HepG2 (cell line): ENCODE measurements around the gene CDK6. TPM values are rescaled to one million over a fixed set of nuclear protein-coding genes. Genes with fewer than 3 reads are reported as not detected.

ENCODE experiments used
- ATAC-seq: fragments of 200-7000 bp; cut with Tn5 transposase; 3 replicates; pipeline ENCODE4 v1.9.1; 2020; ENCODE audit warnings: mild to moderate bottlenecking, moderate library complexity
- BruUV-seq: library from RNA; stranded (reverse); fragments of 400-500 nt; replicated peaks from 2 replicates; lab custom pipeline; 2021; lab: Mats Ljungman, UMichigan
- CTCF ChIA-PET: fragments of 300-600 bp; formaldehyde crosslinking; extraction: SDS; loops from one replicate; lab custom pipeline; 2021; ENCODE audit warnings: low total read pairs, inconsistent platforms, low intra/inter-chr PET ratio; lab: Yijun Ruan, JAX
- POLR2A ChIA-PET: fragments of 350-600 bp; sonication (Branson Sonifier 250); formaldehyde crosslinking; loops from one replicate; lab custom pipeline; 2020; ENCODE audit warnings: antibody characterized with exemption, inconsistent platforms; lab: Yijun Ruan, JAX
- DNase-seq: peaks from one replicate; pipeline ENCODE4 v3.0.0-alpha.2; 2015; ENCODE audit warnings: low spot score
- FAIRE-seq: peaks from 3 replicates; lab custom pipeline; 2011; peaks lifted over from hg19 to GRCh38; lab: Jason Lieb, UNC
- H2AFZ ChIP-seq: one replicate; pipeline ENCODE4 v1.6.1; 2011; ENCODE audit warnings: low read length, inconsistent platforms
- H3K27ac ChIP-seq: fragments of 300-600 bp; 3 replicates; pipeline ENCODE4 v1.8.0; 2011; ENCODE audit warnings: mixed run types, mild to moderate bottlenecking, mixed read lengths, low read length, inconsistent platforms; ENCODE audit not compliant: insufficient read depth; ENCODE audit errors: extremely low read length
- H3K27me3 ChIP-seq, 2 experiments: fragments of 200-600 bp in 1 of 2; 2 replicates in 1 of 2; 3 replicates in 1 of 2; pipeline versions ENCODE4 v1.6.0 to v1.8.0; 2011; ENCODE audit warnings: low read length in 2 of 2, mild to moderate bottlenecking in 2 of 2, moderate library complexity in 2 of 2, inconsistent platforms in 1 of 2; ENCODE audit not compliant: insufficient read depth in 2 of 2, control insufficient read depth in 1 of 2
- H3K36me3 ChIP-seq, 2 experiments: fragments of 200-600 bp in 1 of 2; replicated peaks in 1 of 2; 2 replicates in 1 of 2; 3 replicates in 1 of 2; pipeline versions ENCODE4 v1.5.1 to v1.8.0; 2011; ENCODE audit warnings: low read length in 2 of 2, inconsistent platforms in 1 of 2; ENCODE audit not compliant: insufficient read depth in 2 of 2, control insufficient read depth in 1 of 2
- H3K4me1 ChIP-seq: 2 replicates; pipeline ENCODE4 v1.5.1; 2012; ENCODE audit warnings: low read length, inconsistent platforms; ENCODE audit not compliant: insufficient read depth
- H3K4me2 ChIP-seq: 2 replicates; pipeline ENCODE4 v1.6.0; 2011; ENCODE audit warnings: low read depth, low read length, inconsistent platforms
- H3K4me3 ChIP-seq, 3 experiments: fragments of 200-600 bp in 1 of 3; sonication (generic), shearing (Covaris generic) in 1 of 3; replicated peaks in 1 of 3; 2 replicates each; pipeline ENCODE4 v1.5.1; 2011 to 2016; ENCODE audit warnings: low read length in 3 of 3, inconsistent platforms in 2 of 3, low read depth in 2 of 3, mild to moderate bottlenecking in 2 of 3, control low read depth in 1 of 3, mixed read lengths in 1 of 3; ENCODE audit not compliant: insufficient read depth in 1 of 3
- H3K79me2 ChIP-seq: one replicate; pipeline ENCODE4 v1.6.1; 2011; ENCODE audit warnings: low read length, inconsistent platforms; ENCODE audit not compliant: insufficient read depth
- H3K9ac ChIP-seq: 2 replicates; pipeline ENCODE4 v1.6.0; 2011; ENCODE audit warnings: mild to moderate bottlenecking, low read depth, low read length, inconsistent platforms; ENCODE audit not compliant: insufficient read depth
- H3K9me3 ChIP-seq: 2 replicates; pipeline ENCODE4 v1.5.1; 2012; ENCODE audit warnings: mild to moderate bottlenecking, low read length
- H4K20me1 ChIP-seq: 2 replicates; pipeline ENCODE4 v1.6.0; 2011; ENCODE audit warnings: inconsistent platforms, mild to moderate bottlenecking, low read length, moderate library complexity; ENCODE audit not compliant: insufficient read depth
- FOXO1 ChIP-seq: sonication (generic); formaldehyde crosslinking; IDR thresholded peaks from 2 replicates; pipeline ENCODE4 v1.4.0; 2020; ENCODE audit warnings: missing genetic modification reagents
- GMEB2 ChIP-seq: IDR thresholded peaks from 2 replicates; pipeline ENCODE4 v1.6.1; 2016; ENCODE audit warnings: missing biosample characterization, missing genetic modification reagents, low read depth
- IRF1 ChIP-seq: sonication (generic); formaldehyde crosslinking; IDR thresholded peaks from 2 replicates; pipeline ENCODE4 v1.4.0; 2020; ENCODE audit warnings: low read depth, mild to moderate bottlenecking, missing genetic modification reagents
- NFIB ChIP-seq: sonication (generic); formaldehyde crosslinking; IDR thresholded peaks from 2 replicates; pipeline ENCODE4 v1.9.0; 2021; ENCODE audit warnings: missing genetic modification reagents, mild to moderate bottlenecking, borderline replicate concordance
- SAFB2 ChIP-seq: sonication (generic); formaldehyde crosslinking; IDR thresholded peaks from 2 replicates; pipeline ENCODE4 v1.5.1; 2020; ENCODE audit warnings: missing genetic modification reagents, low read depth, mild to moderate bottlenecking, borderline replicate concordance
- ZFP41 ChIP-seq: sonication (generic); formaldehyde crosslinking; IDR thresholded peaks from 2 replicates; pipeline ENCODE4 v1.4.0; 2020; ENCODE audit warnings: mild to moderate bottlenecking, missing genetic modification reagents, borderline replicate concordance
- ZNF350 ChIP-seq: sonication (generic); formaldehyde crosslinking; IDR thresholded peaks from 2 replicates; pipeline ENCODE4 v1.4.0; 2020; ENCODE audit warnings: mild to moderate bottlenecking, low read depth, missing genetic modification reagents, borderline replicate concordance
- ZNF414 ChIP-seq: sonication (generic); formaldehyde crosslinking; IDR thresholded peaks from 2 replicates; pipeline ENCODE4 v1.5.0; 2020; ENCODE audit warnings: missing genetic modification reagents
- ZNF563 ChIP-seq: sonication (generic); formaldehyde crosslinking; IDR thresholded peaks from 2 replicates; pipeline ENCODE4 v1.8.0; 2022; ENCODE audit warnings: mild to moderate bottlenecking, moderate library complexity, missing genetic modification reagents
- ZNF724P ChIP-seq: sonication (generic); formaldehyde crosslinking; IDR thresholded peaks from 2 replicates; pipeline ENCODE4 v1.8.0; 2022; ENCODE audit warnings: missing genetic modification reagents, borderline replicate concordance
- ZNF761 ChIP-seq: sonication (generic); formaldehyde crosslinking; conservative IDR thresholded peaks from 2 replicates; pipeline ENCODE4 v1.4.0; 2020; ENCODE audit warnings: mild to moderate bottlenecking, missing genetic modification reagents
- in situ Hi-C: cut with HindIII; loops from 2 replicates; pipeline ENCODE4 v1.10.0; 2017; ENCODE audit warnings: low pct_unique_long_range_greater_than_20kb; ENCODE audit not compliant: extremely low pct_ligation_motif_present
- intact Hi-C: fragments of 100-400 bp; cut with micrococcal nuclease; formaldehyde crosslinking; loops from one replicate; pipeline ENCODE4 v1.10.0; 2022; ENCODE audit not compliant: unreplicated experiment
- polyA plus RNA-seq, 8 experiments: library from polyadenylated mRNA; depleted of rRNA in 3 of 8; stranded (reverse) in 7 of 8; unstranded in 1 of 8; fragments of >200 nt; fragmentation: Illumina TruSeq in 4 of 8; extraction: Trizol in 4 of 8; gene quantifications; 2 replicates each; pipeline versions ENCODE4 v1.2.1 to v1.2.3, GENCODE V29; 2011 to 2016; ENCODE audit warnings: low read depth in 4 of 8, missing spikeins in 1 of 8, mixed read lengths in 1 of 8; ENCODE audit not compliant: insufficient read depth in 1 of 8
- total RNA-seq, 5 experiments: library from RNA; depleted of rRNA; stranded (reverse); fragments of >200 nt; fragmentation: Illumina TruSeq; extraction: Trizol; gene quantifications; 2 replicates each; pipeline ENCODE4 v1.2.3, GENCODE V29; 2016; ENCODE audit warnings: low read depth in 1 of 5
- TF ChIP-seq, protein P1 (sequence below): fragments of 450-650 bp; IDR thresholded peaks from 2 replicates; pipeline ENCODE4 v1.6.1; 2017; ENCODE audit warnings: mild to moderate bottlenecking
- TF ChIP-seq, protein P2 (sequence below): sonication (generic); formaldehyde crosslinking; IDR thresholded peaks from 2 replicates; pipeline ENCODE4 v1.5.0; 2020; ENCODE audit warnings: mild to moderate bottlenecking, missing genetic modification reagents

CDK6 gene
- total and polyA plus RNA-seq, 2 of the 13 experiments (the other 11 are each of a cell fraction or from before 2014, with no cell fraction given), result 34.6 to 90.8 TPM

DNA sequence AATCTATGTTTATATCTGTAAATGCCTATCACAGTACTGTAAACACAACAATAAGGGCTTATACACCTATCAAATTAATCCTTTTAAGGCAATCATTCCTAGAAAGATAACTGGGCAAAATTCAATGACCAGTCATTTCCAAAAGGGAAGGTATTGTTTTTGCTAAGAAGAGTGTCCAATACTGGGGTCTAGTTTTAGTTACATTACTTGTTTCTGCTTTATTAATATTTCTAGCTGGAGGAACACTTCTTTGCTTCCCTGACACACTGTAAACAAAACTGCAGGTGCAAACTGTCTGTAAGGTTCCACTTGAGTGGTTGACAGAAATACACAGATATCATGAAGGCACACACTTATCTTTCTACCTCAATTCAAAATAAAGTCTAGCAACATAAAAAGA is 162.0 kb downstream of the CDK6 start:
- no peak overlapping the region for H3K4me2 ChIP-seq
- FAIRE-seq (no peak), ATAC-seq (no peak), DNase-seq (no peak)
- intact Hi-C loops, result no loop called here
- H3K9me3 ChIP-seq, result no peaks in the 10 kb centered on the region
- POLR2A ChIA-PET, result no interaction called here
- CTCF ChIA-PET, result no interaction called here
- BruUV-seq, result no TSS peak
- H3K27me3 ChIP-seq, result no peaks in the 10 kb centered on the region
- H3K27ac ChIP-seq, result no peak overlapping the region
- peaks cover 24% of the 10 kb centered on the region for H3K4me1 ChIP-seq
- in situ Hi-C loops, result no loop called here
- peaks cover 24% of the 10 kb centered on the region for H3K79me2 ChIP-seq
- H2AFZ ChIP-seq, result no peak overlapping the region
- no peaks in the 10 kb centered on the region for H4K20me1 ChIP-seq
- H3K36me3 ChIP-seq, result peaks cover 7 to 44% of the 10 kb centered on the region in 2 experiments
- H3K9ac ChIP-seq, result no peak overlapping the region
- no peak overlapping the region for H3K4me3 ChIP-seq
- no peak for TF ChIP-seq GMEB2 (CRISPR knock-in tag)
- TF ChIP-seq IRF1, result no peak
- TF ChIP-seq NFIB (CRISPR knock-in tag), result no peak
- TF ChIP-seq ZFP41 (CRISPR knock-in tag), result no peak
- no peak for TF ChIP-seq ZNF724P (CRISPR knock-in tag)
- no peak for TF ChIP-seq FOXO1 (CRISPR knock-in tag)
- no peak for TF ChIP-seq ZNF414
- no peak for TF ChIP-seq ZNF563
- TF ChIP-seq, protein P1, sequence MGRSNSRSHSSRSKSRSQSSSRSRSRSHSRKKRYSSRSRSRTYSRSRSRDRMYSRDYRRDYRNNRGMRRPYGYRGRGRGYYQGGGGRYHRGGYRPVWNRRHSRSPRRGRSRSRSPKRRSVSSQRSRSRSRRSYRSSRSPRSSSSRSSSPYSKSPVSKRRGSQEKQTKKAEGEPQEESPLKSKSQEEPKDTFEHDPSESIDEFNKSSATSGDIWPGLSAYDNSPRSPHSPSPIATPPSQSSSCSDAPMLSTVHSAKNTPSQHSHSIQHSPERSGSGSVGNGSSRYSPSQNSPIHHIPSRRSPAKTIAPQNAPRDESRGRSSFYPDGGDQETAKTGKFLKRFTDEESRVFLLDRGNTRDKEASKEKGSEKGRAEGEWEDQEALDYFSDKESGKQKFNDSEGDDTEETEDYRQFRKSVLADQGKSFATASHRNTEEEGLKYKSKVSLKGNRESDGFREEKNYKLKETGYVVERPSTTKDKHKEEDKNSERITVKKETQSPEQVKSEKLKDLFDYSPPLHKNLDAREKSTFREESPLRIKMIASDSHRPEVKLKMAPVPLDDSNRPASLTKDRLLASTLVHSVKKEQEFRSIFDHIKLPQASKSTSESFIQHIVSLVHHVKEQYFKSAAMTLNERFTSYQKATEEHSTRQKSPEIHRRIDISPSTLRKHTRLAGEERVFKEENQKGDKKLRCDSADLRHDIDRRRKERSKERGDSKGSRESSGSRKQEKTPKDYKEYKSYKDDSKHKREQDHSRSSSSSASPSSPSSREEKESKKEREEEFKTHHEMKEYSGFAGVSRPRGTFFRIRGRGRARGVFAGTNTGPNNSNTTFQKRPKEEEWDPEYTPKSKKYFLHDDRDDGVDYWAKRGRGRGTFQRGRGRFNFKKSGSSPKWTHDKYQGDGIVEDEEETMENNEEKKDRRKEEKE, result no peak
- no peak for TF ChIP-seq ZNF761
- TF ChIP-seq, protein P2, sequence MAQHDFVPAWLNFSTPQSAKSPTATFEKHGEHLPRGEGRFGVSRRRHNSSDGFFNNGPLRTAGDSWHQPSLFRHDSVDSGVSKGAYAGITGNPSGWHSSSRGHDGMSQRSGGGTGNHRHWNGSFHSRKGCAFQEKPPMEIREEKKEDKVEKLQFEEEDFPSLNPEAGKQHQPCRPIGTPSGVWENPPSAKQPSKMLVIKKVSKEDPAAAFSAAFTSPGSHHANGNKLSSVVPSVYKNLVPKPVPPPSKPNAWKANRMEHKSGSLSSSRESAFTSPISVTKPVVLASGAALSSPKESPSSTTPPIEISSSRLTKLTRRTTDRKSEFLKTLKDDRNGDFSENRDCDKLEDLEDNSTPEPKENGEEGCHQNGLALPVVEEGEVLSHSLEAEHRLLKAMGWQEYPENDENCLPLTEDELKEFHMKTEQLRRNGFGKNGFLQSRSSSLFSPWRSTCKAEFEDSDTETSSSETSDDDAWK (CRISPR knock-in tag), result no peak
- no peak for TF ChIP-seq SAFB2 (CRISPR knock-in tag)
- TF ChIP-seq ZNF350 (CRISPR knock-in tag), result no peak
